ENCODE data around the gene SORCS2. TPM values are rescaled to one million over a fixed set of nuclear protein-coding genes. Genes with fewer than 3 reads are reported as not detected.

SORCS2 gene
- total RNA-seq, 1 donor from 2014 or later = 7.2 TPM

GRCh38 chr4:7199129-7199725 lies 6.9 kb downstream of the SORCS2 start:
- no peak for TF ChIP-seq CTCF (IDR thresholded peaks at IDR 0.05)

GRCh38 chr4:7199771-7200441 lies 7.6 kb downstream of the SORCS2 start:
- ATAC-seq = no peak
- peak; percentile 54 for DNase-seq
- Histone ChIP-seq H3K4me3 (no peak overlapping the region), H3K36me3 (no peaks in the 10 kb centered on the region), H3K9me3 (no peaks in the 10 kb centered on the region), H3K27ac (no peak overlapping the region), H3K4me1 (no peaks in the 10 kb centered on the region), H3K27me3 (no peaks in the 10 kb centered on the region)
- intact Hi-C loops (cut with DNase I) = loop anchor here (10.0 kb wide), 1 partner anchor 505 kb away; no protein-coding TSS in a partner anchor
- TF ChIP-seq CTCF (IDR thresholded peaks at IDR 0.05) = no peak

More at GRCh38 chr4:7199129-7199725, 6.9 kb downstream of the SORCS2 start:
- intact Hi-C loops (cut with DNase I) = loop anchor here (10.0 kb wide), 1 partner anchor 506 kb away; no protein-coding TSS in a partner anchor
- Histone ChIP-seq H3K4me1 (no peaks in the 10 kb centered on the region), H3K27me3 (peaks cover 5% of the 10 kb centered on the region), H3K27ac (no peak overlapping the region), H3K36me3 (no peaks in the 10 kb centered on the region), H3K9me3 (no peaks in the 10 kb centered on the region), H3K4me3 (no peak overlapping the region)
- DNase-seq (peak; percentile 49), ATAC-seq (no peak)

- H3K27ac ChIP-seq = no peak overlapping the region
- intact Hi-C loops (cut with DNase I) = no loop called here
- no peaks in the 10 kb centered on the region for H3K27me3 ChIP-seq
- no peaks in the 10 kb centered on the region for H3K4me1 ChIP-seq
- no peaks in the 10 kb centered on the region for H3K36me3 ChIP-seq
- TF ChIP-seq CTCF (IDR thresholded peaks at IDR 0.05) = no peak
- ATAC-seq (no peak), DNase-seq (peak; percentile 31)
- no peaks in the 10 kb centered on the region for H3K9me3 ChIP-seq
- no peak overlapping the region for H3K4me3 ChIP-seq
These were observed 8.5 kb downstream of the SORCS2 start for GRCh38 chr4:7200801-7201200.

- H3K4me1 ChIP-seq = peaks cover 5% of the 10 kb centered on the region
- H3K27ac ChIP-seq = no peak overlapping the region
- ATAC-seq (no peak), DNase-seq (peak; percentile 40)
- H3K9me3 ChIP-seq = no peaks in the 10 kb centered on the region
- H3K27me3 ChIP-seq = no peaks in the 10 kb centered on the region
- no peak overlapping the region for H3K4me3 ChIP-seq
- TF ChIP-seq CTCF (IDR thresholded peaks at IDR 0.05) = no peak
- intact Hi-C loops (cut with DNase I) = no loop called here
- no peaks in the 10 kb centered on the region for H3K36me3 ChIP-seq
These were observed 9.3 kb downstream of the SORCS2 start for GRCh38 chr4:7201420-7202305.

- peaks cover 12% of the 10 kb centered on the region for H3K4me1 ChIP-seq
- intact Hi-C loops (cut with DNase I) = no loop called here
- no peak for ATAC-seq
These were observed 10.1 kb downstream of the SORCS2 start for GRCh38 chr4:7202411-7202810.

More at GRCh38 chr4:7202411-7202810, 10.1 kb downstream of the SORCS2 start:
- TF ChIP-seq CTCF (IDR thresholded peaks at IDR 0.05) = no peak
- DNase-seq = no peak
- H3K27me3 ChIP-seq = no peaks in the 10 kb centered on the region
- no peaks in the 10 kb centered on the region for H3K36me3 ChIP-seq
- no peak overlapping the region for H3K27ac ChIP-seq
- H3K9me3 ChIP-seq = no peaks in the 10 kb centered on the region
- H3K4me3 ChIP-seq = no peak overlapping the region
